T-helper 2 cell treated with Interferon-gamma antibody and Interleukin-4, amounts not matched to agents 100 ng/mL and 5 ng/mL, for 36 hours (primary cell): ENCODE measurements around the gene ZFAND3. TPM values are rescaled to one million over a fixed set of nuclear protein-coding genes. Genes with fewer than 3 reads are reported as not detected.

ENCODE experiments used
- intact Hi-C: fragments of 100-400 bp; cut with micrococcal nuclease; formaldehyde crosslinking; loops from one replicate; pipeline ENCODE4 v1.15.1; 2023
- total RNA-seq: library from RNA; stranded (reverse); gene quantifications from 2 replicates; pipeline ENCODE4 v1.2.3, GENCODE V29; 2022

ZFAND3 gene
- total RNA-seq, 1 donor from 2014 or later, result 38.3 TPM

DNA sequence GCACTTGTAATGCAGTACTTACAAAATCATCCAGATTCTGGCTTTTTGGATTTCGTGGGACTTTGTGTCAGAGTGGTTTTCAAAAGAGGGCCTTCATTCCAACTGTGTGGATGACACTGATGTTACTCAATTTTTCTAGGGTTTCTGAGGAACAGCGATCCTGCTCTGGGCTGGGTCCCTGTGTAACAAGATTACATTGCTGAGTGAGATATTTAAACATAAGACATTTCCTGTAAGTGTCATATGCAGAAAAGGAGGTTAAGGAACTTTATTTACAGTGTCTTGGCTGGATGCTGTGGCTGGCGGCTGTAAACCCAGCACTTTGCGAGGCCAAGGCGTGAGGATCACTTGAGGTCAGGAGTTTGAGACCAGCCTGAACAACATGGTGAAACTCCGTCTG lies 6.7 kb downstream of the ZFAND3 start:
- intact Hi-C loops, result no loop called here

DNA sequence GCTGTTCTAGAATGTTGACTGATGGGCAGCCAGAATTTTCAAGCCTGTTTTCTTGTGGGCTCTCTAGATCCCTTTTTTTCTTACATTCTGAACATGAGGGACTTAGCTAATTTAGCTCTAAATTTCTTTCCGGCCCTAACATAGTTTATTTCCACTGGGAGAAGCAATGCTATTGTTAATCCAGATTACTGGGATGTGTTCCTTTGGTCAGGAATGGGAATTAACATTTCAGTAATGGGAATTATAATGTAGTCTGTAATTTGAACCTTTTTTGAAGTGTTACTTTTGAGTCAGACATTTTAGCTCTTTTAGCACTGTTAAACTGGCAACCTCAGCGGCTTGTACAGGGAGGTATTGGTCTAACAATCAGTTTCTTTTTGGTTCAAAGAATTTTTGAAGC lies 7.5 kb downstream of the ZFAND3 start:
- intact Hi-C loops, result no loop called here

DNA sequence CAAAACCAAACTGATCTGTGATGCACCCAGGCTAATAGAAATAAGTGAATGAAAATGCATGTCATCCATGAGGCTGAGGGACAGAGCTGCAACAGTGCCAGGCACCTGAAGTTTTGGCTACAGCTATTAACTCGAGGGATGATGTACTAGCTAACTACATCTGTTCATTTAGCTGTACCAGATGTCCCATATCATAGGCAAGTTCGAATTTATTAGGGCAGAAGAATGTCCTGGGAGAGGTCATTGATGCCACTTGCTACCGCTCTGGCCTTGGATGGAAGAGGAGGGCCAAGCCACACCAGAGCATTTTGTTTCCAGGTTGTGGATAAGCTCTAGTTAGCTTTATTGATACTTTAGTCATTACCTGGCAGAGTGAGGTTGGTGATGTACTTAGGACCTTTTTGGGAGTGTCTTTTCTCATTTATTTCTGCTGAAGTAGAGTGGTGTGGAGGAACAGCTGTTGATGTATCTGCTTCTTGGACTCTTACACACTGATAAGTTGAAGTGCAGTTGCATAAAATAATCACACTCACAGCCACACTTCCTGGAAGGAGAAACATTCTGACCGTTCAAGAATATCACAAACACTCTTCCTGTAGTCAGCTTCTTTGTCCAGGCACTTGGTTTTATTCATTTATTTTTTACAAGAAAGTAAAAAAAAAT lies 8.2 kb downstream of the ZFAND3 start:
- intact Hi-C loops, result no loop called here

DNA sequence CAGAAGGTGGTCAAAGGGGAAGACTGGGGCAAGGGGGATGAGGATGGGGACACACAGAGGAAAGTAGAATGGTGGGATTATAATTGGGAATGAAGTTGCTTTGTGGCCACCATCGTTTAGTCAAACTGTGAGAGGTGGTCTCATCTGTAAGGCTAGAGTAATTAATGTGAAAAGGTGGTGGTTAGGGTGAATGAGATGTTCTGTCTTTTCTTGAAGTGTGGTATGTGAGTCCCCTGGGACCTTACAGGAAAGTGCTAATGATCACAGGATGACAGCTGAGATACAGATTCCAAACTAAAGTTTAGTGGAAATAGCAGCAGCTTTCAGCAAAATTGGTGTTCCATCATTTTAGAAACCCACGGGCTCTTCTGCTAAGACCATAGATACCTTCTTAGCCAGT lies 10.7 kb downstream of the ZFAND3 start:
- intact Hi-C loops, result no loop called here

DNA sequence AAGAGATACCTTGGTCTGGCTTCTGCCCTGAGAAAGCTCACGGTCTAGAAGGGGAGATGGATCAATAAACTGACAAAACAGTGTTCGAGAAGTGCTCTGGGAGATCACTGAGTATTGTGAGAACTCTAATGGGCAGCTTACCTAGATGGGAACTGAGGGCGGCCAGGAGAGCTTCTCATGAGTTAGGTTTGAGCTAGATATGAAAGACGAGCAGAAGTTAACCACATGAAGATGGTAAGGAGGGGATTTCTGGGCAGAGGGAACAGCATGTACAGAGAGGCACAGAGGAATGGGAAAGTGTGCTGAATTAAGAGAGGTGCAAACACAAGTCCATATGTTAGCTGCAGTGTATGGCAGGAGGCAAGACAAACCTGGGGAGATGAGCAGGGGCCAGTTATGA lies 11.9 kb downstream of the ZFAND3 start:
- intact Hi-C loops, result no loop called here

DNA sequence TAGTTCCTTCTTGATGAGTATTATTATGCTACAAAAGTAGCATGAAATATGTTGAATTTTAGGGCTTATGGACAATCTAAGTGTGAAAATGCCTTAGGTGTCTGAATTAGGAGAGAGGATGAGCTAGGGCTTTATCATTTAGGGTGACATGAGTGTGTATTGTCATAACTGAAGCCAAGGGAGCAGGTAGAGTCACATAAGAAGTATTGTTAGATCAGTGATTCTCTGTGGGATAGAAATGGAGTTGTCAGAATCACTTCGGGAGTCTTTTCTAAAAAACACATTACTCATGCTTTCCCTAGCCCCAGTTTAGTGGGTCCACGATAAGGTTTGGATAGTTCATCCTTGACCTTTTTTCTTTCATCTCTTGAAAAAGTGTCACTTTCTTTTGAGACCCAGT lies 16.4 kb downstream of the ZFAND3 start:
- intact Hi-C loops, result no loop called here

DNA sequence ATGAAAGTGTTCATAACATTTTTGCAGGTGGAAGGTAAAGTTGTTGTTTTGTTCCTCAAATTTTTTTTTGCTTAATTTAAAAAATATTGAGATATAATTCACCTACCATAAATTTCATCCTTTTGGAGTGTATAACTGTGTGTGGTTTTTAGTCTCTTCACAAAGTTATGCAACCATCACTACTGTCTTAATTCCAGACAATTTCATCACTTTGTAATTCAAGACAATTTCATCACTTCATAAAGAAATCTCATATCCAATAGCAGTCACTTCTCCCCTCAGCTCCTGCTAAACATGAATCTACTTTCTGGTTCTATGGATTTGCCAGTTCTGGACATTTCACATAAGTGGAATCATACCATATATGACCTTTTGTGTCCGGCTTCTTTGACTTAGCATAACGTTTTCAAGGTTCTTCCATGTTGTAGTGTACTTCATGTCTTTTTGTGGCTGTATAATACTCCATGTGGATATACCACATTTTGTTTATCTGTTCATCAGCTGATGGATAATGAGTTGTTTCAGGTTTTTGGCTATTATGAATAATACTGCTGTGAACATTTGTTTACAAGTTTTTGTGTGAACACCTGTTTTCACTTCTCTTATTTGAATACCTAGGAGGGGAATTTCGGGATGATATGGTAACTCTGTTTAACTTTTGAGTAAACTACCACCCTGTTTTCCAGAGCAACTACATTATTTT lies 18.8 kb downstream of the ZFAND3 start:
- intact Hi-C loops, result no loop called here

DNA sequence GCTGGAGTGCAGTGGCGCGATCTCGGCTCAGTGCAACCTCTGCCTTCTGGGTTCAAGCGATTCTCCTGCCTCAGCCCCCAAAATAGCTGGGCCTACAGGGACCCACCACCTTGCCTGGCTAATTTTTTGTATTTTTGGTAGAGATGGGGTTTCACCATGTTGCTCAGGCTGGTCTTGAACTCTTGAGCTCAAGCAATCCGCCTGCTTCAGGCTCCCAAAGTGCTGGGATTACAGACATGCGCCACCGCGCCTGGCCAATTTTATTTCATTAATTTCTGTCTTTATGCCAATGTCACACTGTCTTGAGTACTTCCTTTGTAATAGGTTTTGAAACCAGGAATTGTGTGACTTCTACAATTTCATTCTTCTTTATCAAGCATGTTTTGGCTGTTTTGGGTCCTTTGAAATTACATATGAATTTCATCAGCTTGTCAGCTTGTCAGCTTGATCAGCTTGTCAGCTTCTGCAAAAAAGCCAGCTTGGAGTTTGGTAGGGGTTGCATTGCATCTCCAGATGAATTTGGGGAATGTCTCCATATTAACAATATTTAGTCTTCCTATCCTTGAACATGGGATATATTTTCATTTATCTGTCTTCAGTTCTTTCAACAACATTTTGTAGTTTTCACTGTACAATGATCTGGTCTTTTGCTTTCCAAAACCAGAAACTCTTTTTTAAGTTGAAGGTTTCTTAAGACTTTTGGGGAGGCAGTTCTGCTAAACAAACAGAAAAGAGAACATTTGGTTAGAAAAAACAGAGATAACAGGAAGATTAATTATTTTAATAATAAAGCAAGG lies 20.8 kb downstream of the ZFAND3 start:
- intact Hi-C loops, result no loop called here

DNA sequence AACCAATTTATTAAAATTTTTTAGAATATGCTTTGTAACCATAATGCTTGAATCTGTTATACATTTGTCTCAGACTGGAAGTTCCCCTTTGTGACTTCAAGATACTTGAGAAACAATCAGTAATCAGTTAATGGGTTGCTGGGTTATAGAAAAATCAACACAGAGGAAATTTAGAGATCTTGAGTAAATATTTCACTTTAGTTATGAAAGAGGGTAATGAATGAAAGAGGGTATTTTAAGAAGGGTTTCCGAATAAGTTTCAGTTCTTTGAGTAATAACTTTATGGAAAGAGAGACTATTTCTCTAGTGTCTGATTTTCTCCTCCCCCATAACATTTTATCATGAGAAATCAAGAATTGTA lies 21.4 kb downstream of the ZFAND3 start:
- intact Hi-C loops, result no loop called here

DNA sequence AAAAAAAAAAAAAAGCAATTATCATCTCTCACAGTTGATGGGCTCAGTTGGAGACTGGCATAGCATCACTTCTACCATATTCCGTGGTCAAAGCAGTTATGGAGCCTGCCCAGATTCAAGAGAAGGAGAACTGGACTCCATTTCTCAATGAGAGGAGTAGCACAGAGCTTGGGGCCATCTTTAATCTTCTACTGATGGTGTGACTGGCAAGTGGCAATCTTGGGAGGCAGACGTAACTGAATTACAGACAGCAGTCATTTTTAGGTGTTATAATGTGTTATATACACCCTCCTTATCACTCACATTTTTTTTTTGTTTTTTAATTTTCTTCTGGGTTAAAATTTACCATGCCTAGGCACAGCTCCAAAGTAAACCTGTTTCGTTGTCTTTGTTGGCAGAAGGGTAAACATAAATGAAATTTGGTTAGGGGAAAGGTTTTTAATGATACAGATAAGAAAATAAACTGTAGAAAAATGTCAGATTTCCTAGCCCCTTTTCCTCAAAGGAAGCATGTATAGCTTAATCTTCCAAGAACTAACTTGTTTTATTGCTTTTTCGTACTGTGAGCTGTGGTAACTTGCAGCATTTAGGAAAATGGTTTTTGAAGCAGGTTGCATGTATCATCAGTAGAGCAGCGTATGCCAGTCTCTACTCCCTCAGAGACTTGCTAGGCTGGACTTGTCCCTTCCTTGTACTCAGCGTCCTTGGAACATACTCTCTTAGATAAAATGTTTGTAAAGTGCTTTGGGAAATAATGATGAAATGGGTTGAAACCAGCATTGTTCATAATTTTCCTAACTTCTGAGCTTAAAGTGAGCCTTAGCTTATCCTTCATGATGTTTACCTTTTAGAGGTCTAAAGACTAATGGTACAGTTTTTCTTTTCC lies 25.7 kb downstream of the ZFAND3 start:
- intact Hi-C loops, result no loop called here

DNA sequence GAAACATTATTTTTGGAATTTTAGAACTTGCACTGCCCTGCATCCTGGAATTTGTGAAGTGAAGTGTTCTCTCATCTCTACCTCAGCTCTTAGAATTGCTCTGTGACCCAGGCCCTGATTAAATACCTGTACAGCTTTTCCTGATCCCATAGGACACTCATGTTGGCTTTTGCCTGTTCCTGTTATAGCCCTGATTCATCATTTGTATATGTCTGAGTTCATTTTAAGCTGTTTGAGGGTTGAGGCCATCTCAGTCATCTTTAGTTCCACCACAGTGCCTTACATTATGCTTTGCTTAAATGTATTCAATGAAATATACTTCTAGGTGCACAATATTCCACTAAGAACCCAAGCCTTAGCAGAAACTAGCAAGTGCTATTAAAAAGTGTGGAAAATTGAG lies 26.4 kb downstream of the ZFAND3 start:
- intact Hi-C loops, result no loop called here

DNA sequence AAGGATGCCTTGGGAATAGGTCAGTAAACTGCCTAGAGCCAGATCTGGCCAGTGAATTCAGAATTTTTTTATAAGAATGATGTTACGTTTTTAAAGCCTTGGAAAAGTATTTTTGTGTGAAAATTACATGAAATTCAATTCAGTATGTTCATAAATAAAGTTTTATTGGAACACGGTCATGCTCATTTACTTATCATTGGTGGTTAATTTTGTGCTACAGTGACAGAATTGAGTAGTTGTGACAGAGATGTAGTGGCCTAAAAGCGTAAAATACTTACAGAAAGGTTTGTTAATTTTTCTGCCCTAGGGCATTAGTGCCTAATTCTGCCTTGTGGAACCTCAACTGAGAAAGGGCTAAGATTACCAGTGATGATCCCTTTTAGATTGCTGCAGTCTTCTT lies 28.2 kb downstream of the ZFAND3 start:
- intact Hi-C loops, result no loop called here

DNA sequence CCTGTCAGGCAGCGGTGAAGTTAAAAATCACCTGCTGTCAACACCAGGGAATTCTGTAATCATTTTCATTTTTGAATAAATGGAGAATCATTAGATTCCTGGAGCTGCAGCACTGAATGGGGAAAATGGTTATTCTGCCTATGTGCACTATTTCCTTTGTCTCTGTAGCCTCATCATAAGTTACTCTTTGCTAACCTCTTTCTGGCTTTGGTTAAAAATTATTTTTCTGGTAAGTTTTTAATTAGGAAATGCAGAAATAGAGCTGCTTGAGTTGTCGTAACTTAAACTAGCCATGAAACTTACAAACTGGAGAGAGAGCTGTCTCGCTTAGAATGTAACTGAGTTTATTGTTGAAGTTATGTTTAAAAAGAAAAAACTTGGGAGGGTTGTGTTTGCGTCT lies 28.8 kb downstream of the ZFAND3 start:
- intact Hi-C loops, result no loop called here

DNA sequence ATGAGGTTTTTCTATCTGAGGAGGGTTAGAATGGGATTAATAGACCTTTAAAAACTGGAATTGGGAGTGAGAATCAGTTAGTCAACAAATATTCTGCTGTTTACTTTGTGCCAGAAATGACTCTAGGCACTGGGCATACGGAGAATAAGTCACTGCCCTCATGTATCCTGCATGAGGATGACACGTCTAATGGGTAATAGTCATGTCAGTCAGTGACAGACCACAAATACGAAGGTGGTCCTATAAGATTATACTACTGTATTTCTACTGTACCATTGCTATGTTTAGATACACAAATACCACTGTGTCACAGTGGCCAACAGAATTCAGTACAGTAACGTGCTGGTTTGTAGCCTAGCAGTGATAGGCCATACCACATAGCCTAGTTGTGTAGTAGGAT lies 30.7 kb downstream of the ZFAND3 start:
- intact Hi-C loops, result no loop called here

DNA sequence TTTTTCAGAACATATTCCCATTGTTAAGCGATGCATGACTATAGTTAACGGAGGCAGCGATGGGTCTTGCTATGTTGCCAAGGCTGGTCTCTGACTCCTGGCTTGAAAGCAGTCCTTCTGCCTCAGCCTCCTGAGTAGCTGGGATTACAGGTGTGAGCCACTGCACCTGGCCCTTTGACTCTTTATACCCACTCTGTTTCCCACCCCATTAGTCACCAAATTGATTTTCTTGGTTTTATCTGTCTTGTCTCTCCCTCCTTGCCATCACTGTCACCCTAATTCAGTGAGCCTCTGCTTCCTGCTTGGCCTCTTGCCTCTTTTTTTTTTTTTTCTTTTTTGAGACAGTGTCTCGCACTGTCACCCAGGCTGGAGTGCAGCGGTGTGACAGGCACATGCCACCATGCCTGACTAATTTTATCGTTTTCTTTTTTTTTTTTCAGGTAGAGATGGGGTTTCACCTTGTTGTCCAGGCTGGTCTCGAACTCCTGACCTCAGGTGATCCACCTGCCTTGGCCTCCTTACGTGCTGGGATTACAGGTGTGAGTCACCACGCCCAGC lies 31.3 kb downstream of the ZFAND3 start:
- intact Hi-C loops, result no loop called here

DNA sequence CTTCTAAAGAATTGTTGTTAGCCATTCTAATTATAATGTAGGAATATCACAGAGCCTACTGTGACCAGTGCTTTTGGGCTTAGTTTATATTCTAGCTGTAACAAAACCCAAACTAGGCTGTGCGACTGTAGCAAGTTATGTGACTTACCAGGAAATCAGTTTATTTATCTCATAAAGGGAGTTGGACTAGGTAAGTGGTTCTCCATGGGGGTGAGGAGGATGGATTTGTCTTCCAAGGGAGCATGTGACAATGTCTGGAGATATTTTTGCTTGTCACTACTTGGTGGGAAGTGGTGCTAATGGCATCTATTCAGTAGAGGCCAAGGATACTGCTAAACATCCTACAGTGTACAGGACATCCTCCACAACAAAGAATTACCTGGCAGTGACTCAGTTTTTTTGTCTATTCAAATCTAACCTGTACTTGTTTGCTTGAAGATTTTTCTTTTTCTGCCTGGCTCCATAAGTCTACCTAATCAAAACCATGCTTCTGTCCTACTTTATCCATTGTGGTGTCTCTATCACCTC lies 32.5 kb downstream of the ZFAND3 start:
- intact Hi-C loops, result no loop called here

DNA sequence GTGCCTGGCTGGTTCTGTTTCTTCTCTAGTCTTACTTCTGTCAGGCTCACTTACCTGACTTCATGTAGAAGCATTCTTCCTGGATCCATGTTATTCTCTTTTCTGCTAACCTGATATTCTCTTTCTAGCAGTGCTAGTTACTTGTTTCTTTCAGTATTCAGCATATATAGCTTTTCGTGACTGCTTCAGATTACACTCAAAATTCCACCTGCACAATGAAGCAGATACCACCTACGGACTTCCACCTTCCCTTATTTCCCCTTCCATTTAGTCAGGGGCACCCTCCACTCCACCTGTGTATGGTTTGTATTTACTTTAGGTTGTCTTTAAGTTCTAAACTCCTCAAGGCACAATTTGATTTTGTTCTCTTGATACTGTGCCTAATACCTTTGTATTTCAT lies 36.8 kb downstream of the ZFAND3 start:
- intact Hi-C loops, result no loop called here

DNA sequence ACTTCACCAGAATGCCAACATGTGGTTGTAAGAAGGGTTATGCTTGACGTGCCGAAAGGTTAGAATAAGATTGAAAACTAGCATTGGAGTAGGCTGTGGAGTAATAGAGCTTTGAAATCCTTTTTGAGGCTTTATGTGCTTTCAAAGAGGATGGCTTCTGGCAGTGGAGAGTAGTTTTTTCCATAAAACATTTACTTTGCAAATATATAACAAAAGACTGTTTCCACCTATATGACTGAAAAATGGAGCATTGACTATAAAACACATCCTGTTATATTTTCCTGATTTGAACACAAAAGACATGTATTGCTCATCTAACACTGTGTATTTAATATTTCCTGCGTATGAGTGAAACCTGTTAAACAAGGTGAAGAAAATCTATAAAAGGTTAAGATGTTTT lies 38.8 kb downstream of the ZFAND3 start:
- intact Hi-C loops, result no loop called here

DNA sequence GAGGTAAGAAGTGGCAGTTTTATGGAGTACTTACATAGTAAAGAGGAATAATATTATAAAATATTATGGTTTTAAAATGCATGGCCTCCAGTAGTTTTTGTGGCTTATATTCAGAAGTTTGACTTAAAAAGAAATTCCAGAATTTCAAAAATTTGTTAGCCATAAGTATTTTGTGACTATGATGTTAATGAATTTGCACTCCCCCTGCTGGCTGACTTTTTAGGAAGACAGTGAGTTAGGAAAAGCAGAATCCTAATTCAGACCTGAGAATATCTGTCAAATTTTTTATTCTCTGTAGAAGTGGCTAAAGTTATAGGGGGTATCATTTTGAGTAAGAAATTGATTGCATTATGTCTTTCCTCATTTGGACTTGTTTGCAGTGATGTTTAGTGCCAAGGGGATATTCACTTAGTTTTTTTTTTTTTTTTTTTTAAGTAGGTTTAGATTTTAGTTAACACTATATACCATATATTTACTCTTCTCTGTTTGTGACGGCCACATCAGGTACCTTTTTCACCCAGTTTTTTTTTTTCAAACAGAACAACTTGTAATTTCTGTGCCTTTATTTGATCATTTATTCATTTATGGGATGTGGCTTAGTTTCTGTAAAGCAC lies 40.8 kb downstream of the ZFAND3 start:
- intact Hi-C loops, result no loop called here

DNA sequence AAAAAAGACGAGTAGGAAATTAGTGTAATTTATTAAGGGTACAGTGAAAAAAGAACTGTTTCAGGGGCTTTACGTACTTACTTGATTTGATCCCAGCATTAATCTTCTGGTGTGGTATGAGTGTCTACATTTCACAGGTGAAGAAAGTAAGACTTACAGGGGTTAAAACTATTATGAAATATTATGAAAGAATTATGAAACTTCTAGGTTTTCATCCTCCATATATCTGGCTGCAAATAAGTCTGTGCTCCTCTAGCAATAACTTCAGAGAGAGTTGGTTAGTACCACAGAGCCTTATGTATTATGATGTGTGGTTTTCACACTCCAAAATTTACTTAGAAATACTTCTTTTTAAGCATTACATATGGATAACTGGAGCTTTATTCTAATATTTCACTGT lies 41.9 kb downstream of the ZFAND3 start:
- intact Hi-C loops, result no loop called here

DNA sequence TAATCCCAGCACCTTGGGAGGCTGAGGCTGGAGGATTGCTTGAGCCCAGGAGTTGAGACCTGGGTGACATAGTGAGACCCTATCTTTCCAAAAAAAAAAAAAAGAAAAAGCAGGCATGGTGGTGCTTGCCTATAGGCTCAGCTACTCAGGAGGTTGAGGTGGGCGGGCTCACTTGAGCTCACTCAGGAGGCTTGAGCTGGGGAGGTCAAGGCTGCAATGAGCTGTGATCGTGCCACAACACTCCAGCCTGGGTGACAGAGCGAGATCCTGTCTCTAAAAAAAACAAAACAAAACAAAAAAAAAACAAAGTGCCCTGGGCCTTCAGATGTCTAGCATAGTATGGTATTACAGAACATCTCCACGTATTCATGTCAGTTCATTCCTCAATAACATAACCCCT lies 42.9 kb downstream of the ZFAND3 start:
- intact Hi-C loops, result no loop called here
